ENCODE data around the gene RDH13.

DNA sequence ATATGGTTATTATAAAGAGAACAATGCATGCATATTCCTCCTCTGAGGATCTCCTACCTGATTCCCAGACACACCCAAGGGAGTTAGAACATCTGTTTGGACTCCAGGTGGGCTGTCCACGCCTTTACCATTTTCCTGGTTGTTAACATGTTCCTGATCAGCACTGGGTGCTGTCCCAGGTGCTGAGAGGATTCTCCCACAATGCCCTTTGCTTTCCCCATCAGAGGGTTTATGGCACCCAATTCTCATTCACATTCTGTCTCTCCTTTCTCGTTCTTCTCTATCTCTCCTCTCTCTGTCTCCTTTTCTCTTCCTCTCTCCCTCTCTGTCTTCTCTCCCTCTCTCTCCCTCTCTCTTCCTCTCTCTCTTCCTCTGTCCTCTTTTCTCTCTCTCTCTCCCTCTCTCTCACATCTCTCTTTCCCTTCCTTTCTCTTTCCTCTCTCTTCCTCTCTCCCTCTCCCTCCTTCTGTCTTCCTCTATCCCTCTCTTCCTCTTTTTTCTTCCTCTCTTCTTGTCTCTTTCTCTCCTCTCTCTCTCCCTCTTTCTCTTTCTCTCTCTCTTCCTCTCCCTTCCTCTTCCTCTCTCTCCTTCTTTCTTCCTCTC lies 3.3 kb upstream of the RDH13 start:
- TF ChIP-seq SNAI2 (CRISPR knock-in tag; IDR thresholded peaks at IDR 0.05) (no peak), RARB (CRISPR knock-in tag; IDR thresholded peaks at IDR 0.05) (no peak), PATZ1 (CRISPR knock-in tag; IDR thresholded peaks at IDR 0.05; ENCODE audit: borderline replicate concordance) (no peak), CSDC2 (CRISPR knock-in tag; IDR thresholded peaks at IDR 0.05) (no peak)
- TF ChIP-seq, protein P1, sequence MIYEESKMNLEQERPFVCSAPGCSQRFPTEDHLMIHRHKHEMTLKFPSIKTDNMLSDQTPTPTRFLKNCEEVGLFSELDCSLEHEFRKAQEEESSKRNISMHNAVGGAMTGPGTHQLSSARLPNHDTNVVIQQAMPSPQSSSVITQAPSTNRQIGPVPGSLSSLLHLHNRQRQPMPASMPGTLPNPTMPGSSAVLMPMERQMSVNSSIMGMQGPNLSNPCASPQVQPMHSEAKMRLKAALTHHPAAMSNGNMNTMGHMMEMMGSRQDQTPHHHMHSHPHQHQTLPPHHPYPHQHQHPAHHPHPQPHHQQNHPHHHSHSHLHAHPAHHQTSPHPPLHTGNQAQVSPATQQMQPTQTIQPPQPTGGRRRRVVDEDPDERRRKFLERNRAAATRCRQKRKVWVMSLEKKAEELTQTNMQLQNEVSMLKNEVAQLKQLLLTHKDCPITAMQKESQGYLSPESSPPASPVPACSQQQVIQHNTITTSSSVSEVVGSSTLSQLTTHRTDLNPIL (CRISPR knock-in tag; IDR thresholded peaks at IDR 0.05; ENCODE audit: low read depth) = no peak

All from SK-N-SH treated with all-trans-retinoic acid at 6 μM for 48 hours (cell line).